GM18505 (cell line): ENCODE measurements around the gene GEMIN2.
"Not testable (repeated sequence)": the region's sequence is repeated elsewhere in the genome, so short reads cannot be mapped to it uniquely, and the experiment has no call there.

ENCODE experiments used
- ATAC-seq: cut with Tn5 transposase; IDR thresholded peaks from one replicate; pipeline ENCODE4 v1.9.1; 2021; ENCODE audit not compliant: unreplicated experiment
- POLR2A ChIP-seq: IDR thresholded peaks from 4 replicates; pipeline ENCODE4 v1.6.1; 2011; ENCODE audit warnings: borderline replicate concordance; ENCODE audit not compliant: insufficient read depth, insufficient read length; ENCODE audit errors: extremely low read depth

The GEMIN2 gene

DNA sequence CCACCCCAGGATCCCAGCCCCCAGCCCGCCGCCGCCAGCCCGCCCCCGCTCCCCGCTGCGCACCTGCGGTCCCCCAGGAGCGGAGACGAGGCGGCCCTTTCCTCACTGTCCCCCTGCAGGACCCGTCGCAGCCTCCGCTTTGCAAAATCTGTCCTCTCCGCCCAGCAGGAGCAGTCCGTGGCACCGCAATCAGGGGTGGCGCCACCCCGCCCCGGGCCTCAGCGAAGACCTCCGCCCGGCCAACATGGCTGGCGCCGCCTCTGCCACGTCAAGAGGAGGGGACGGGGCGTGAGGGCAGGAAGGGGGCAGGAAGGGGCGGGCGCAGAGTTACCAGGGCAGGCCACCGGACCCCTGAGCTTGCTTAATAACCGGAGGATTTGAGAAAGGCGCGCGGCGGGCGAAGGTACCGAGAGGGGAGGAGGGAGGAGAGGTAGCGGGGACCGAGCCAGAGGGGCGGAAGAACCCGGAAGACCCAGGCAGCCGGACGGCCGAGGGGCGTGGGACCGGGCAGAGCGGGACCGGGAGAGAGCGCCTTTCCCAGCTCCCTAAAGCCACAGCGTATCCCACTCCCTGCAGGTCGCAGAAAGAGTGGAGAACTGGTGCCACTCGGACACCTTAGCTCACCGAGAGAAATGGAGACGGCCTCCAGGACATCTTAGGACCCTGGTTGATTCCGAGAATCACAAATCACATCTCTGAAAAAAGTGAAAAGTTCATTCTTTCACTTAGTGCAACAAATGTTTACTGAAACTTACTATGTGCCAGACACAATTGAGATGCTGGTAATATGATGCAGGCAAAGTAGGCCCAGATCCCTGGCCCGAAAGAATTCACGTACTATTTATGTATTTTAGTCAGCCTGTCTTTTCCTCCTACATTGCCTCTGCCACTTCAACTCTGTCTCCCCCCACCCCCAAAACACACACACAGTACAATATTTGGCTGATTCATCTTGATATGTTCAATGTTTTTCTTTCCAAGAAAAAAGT is 10.9 kb upstream of the GEMIN2 start, which contains the start of gene SEC23A:
Gene SEC23A (minus strand): TSS at position 267 of the 989 bp plus-strand sequence. CDS start 7,117 bp downstream, outside the sequence.
- peak; percentile 82 for TF ChIP-seq POLR2A
- ATAC-seq = peak; percentile 94

- ATAC-seq = not testable (repeated sequence)
Observed at GRCh38 chr14:39104078-39104801, 9.9 kb upstream of the GEMIN2 start.

DNA sequence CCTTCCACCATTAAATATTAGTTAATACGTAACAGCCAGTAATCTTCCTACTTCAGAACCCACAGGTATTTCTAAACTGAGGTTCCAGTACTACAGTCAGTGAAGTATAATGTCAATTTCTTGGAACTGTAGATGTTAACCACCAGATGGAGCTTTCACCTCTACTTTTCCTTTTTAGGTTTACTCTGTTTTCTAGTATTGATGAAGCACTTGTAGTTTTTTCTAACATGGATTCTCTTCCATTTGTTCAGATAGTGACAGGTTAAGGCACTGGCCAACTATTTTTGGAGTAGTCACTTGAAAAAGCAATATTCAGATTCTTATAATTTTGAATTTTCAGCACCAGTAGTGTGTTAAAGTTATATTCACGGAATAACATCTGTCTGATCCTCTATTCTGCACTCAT is 6.5 kb upstream of the GEMIN2 start:
- peak; percentile 29 for ATAC-seq
- TF ChIP-seq POLR2A = no peak

GRCh38 chr14:39108791-39109190 is 5.3 kb upstream of the GEMIN2 start:
- TF ChIP-seq POLR2A = no peak
- no peak for ATAC-seq

DNA sequence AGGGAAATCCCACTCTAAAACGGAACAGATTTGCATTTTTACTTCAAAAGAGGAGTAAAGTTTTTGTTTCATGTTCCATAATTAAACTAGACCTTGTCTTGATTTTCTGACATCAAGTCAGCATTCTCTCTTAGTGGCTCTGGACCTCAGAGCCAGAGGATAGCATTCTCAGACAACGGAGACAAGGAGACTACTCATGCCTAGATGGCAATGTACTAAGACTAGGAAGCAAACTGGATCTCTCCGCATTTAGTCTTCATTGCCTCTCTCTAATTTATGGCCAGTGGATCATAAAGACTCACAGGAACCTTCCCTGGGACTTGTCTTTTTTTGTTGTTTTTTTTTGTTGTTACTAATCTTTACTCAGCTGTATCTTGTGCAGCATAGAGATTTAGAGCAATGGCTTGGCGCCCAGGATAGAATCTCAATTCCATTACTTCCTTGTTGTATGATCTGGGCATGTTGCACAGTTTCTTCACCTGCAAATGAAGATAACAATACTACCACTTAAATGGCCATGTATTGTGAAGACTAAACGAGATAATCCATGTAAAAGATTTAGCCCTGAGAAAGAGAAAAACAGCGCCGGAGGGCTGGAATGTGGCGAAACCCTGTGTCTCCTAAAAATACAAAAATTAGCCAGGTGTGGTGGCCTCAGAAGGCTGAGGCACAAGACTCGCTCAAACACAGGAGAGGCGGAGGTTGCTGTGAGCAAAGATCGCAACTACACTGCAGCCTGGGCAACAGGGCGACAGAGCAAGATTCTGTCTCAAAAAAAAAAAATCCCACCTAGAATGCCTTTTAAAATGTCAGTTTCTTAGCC is 4.0 kb upstream of the GEMIN2 start:
- TF ChIP-seq POLR2A = peak; percentile 70
- ATAC-seq = no peak

GRCh38 chr14:39113685-39114072 is 444 bp upstream of the GEMIN2 start:
- TF ChIP-seq POLR2A = no peak
- no peak for ATAC-seq

DNA sequence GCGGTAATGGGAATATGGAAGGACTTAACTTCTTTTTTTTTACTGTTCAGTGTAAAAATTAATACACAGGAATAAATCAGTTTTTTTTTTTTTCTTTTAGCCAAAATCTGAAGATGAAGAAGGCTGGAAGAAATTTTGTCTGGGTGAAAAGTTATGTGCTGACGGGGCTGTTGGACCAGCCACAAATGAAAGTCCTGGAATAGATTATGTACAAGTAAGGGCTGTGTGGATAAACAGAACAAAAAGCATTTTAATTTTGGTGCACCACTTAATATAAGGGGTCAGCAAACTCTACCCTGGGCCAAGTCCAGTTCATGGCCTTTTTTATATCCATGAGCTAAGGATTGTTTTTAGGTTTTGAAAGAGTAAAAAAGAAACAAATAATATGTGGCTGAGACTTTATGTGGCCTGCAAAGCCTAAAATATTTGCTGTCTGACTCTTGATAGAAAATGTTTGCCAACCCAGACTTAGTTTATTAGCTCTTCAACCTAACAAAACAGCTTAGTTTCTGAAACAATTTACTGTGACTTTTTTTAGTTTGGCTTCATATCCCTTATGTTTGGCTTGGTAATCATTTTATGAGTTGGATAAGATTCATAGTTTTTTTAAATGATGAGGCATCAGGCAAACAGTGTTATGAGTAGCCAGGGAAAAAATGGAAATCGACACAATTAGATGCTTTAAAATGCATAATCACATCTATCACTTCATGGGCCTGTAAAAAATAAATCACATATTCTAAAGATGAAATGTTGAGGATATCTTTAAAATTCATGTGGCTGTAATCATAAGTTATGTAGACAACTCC is 8.4 kb downstream of the GEMIN2 start:
- no peak for TF ChIP-seq POLR2A
- ATAC-seq = no peak

GRCh38 chr14:39137835-39138234 is 23.7 kb downstream of the GEMIN2 start:
- ATAC-seq = not testable (repeated sequence)

- no peak for ATAC-seq
- TF ChIP-seq POLR2A = no peak
Observed at GRCh38 chr14:39138440-39138839, 24.3 kb downstream of the GEMIN2 start.

GRCh38 chr14:39140170-39140569 is 26.0 kb downstream of the GEMIN2 start:
- no peak for TF ChIP-seq POLR2A
- no peak for ATAC-seq

DNA sequence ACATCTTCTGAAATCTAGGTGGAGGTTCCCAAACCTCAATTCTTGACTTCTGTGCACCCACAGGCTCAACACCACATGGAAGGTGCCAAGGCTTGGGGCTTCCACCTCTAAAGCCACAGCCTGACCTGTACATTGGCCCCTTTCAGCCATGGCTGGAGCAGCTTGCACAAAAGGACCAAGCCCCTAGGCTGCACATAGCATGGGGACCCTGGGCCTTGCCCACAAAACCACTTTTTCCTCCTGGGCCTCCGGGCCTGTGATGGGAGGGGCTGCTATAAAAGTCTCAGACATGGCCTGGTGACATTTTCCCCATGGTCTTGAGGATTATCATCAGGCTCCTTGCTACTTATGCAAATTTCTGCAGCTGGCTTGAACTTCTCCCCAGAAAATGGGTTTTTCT is 27.5 kb downstream of the GEMIN2 start:
- not testable (repeated sequence) for ATAC-seq

- ATAC-seq = not testable (repeated sequence)
Observed at GRCh38 chr14:39143226-39143625, 29.1 kb downstream of the GEMIN2 start.

GRCh38 chr14:39145266-39145966 is 31.3 kb downstream of the GEMIN2 start:
- no peak for ATAC-seq
- TF ChIP-seq POLR2A = no peak
